Dedifferentiated amniotic fluid mesenchymal stem cell (primary cell): ENCODE measurements around the gene ACTL8.

Experiments used
- DNase-seq: peaks from one replicate; pipeline ENCODE4 v3.0.0-alpha.2; 2016; ENCODE audit errors: extremely low spot score

The ACTL8 gene

DNA sequence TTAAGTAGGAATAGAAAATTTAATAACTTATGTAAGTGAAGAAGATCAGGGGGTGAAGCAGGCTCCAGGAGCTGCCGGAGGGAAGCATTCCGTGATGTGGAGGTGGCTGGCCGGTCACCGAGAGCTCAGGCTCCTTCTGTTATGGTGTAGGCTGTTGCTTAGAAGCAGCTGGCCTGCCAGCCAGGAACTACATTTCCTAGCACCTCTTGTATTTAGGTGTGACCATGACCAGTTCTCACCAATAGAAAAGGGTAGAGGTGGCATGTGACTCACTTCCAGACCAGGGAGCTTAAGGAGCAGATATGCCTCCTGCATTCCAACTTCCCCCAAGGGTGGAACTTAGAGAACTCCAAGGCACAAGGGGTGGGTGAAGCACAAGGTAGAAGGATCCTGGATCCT, 120.7 kb downstream of the ACTL8 start:
- DNase-seq: no peak
